Measurements from ENCODE around the gene HNRNPA3.

The HNRNPA3 gene

DNA sequence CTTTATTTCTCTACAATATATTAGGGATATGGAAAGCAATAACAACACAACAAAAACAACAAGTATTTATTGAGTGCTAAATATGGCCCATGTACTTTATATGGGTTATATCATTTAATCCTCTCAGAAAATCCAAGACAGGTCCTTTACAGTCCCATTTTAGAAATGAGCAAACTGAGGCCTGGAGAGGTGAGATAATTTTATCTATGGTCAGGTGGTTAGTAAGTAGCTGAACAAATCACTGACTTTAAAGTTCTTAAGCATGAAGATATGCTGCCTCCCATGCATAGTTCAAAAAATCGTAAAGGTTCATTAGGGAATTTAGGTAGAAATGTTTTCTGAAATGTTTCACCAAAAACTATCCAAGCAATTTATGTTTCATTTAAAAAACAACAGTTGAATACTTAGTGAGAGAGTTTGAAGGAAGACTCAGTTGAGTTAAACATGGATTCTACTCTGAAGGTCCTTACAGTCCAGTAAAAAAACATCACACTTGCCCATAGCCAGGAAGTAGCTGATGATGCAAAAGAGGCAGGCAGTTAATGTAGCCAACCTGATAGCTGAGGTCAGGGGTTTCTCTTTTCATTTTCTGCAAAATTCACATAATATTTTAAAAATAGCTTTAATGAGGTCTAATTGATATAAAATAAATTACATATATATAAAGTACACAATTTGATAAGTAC lies 59.5 kb downstream of the HNRNPA3 start:
- no peak for DNase-seq (ENCODE audit: low read depth in 2 of 2)

- no peak for DNase-seq (ENCODE audit: low read depth in 2 of 2)
These were observed 60.2 kb downstream of the HNRNPA3 start for GRCh38 chr2:177272765-177273164.

DNA sequence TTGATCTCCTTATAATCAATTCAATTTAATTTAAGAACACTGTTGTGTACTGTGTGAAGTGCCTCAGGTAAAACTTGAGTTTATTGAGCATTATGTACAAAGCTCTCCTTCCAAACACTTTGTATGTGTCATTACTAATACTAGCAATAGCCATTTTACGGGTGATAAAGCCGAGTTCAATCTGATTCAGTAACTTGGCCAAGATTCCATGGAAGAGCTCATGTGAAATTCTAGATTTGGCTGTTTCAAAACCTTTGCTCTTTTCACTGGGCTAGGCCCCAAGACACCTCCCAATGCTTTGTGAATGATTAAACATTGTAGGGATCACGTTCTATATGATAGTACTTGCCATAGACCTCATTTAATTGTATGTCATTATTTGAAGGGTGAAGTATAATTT lies 60.8 kb downstream of the HNRNPA3 start:
- no peak for DNase-seq (ENCODE audit: low read depth in 2 of 2)
